ENCODE data around the gene C1orf174. TPM values are rescaled to one million over a fixed set of nuclear protein-coding genes. Genes with fewer than 3 reads are reported as not detected.
A peak's percentile ranks its signal among the peaks of the same experiment; 100 is the strongest.

C1orf174 gene
- total and polyA plus RNA-seq, 2 experiments from 2014 or later = 20.7 to 23.6 TPM

GRCh38 chr1:3943123-3943431 lies 43.0 kb upstream of the C1orf174 start:
- no peak for DNase-seq (ENCODE audit: low spot score)
- Histone ChIP-seq H3K27ac (no peak overlapping the region), H3K36me3 (replicated peaks; ENCODE audit: insufficient read depth, low read depth) (no peaks in the 10 kb centered on the region), H3K27me3 (no peaks in the 10 kb centered on the region), H2AFZ (no peak overlapping the region), H3K4me2 (no peak overlapping the region), H3K79me2 (no peaks in the 10 kb centered on the region), H3K9me2 (replicated peaks; ENCODE audit: insufficient read depth) (no peaks in the 10 kb centered on the region), H3K4me1 (ENCODE audit: insufficient read depth) (no peaks in the 10 kb centered on the region), H3K9me3 (ENCODE audit: low read depth) (no peaks in the 10 kb centered on the region), H3K4me3 (no peak overlapping the region), H4K20me1 (ENCODE audit: insufficient read depth, poor library complexity, severe bottlenecking) (no peaks in the 10 kb centered on the region)
- TF ChIP-seq EZH2phosphoT487 (IDR thresholded peaks at IDR 0.05; ENCODE audit: low read depth, severe bottlenecking, unreplicated experiment) (no peak), CTCF (IDR thresholded peaks at IDR 0.05; ENCODE audit: poor library complexity) (no peak), EZH2 (IDR thresholded peaks at IDR 0.05; ENCODE audit: borderline replicate concordance) (no peak)
- 93% methylated on average over 11 of the region's 11 CpGs for WGBS (ENCODE audit: low lambda C conversion rate, missing lambda C conversion rate)

GRCh38 chr1:3942416-3943122 lies 42.5 kb upstream of the C1orf174 start:
- Histone ChIP-seq H3K4me2 (peak overlapping the region; percentile 8), H3K4me1 (ENCODE audit: insufficient read depth) (no peaks in the 10 kb centered on the region), H4K20me1 (ENCODE audit: insufficient read depth, poor library complexity, severe bottlenecking) (no peaks in the 10 kb centered on the region), H3K9me2 (replicated peaks; ENCODE audit: insufficient read depth) (no peaks in the 10 kb centered on the region), H3K27ac (no peak overlapping the region), H3K9me3 (ENCODE audit: low read depth) (no peaks in the 10 kb centered on the region), H2AFZ (no peak overlapping the region), H3K27me3 (no peaks in the 10 kb centered on the region), H3K4me3 (no peak overlapping the region), H3K36me3 (replicated peaks; ENCODE audit: insufficient read depth, low read depth) (no peaks in the 10 kb centered on the region), H3K79me2 (no peaks in the 10 kb centered on the region)
- TF ChIP-seq EZH2phosphoT487 (IDR thresholded peaks at IDR 0.05; ENCODE audit: low read depth, severe bottlenecking, unreplicated experiment) (no peak), EZH2 (IDR thresholded peaks at IDR 0.05; ENCODE audit: borderline replicate concordance) (no peak), CTCF (IDR thresholded peaks at IDR 0.05; ENCODE audit: poor library complexity) (no peak)
- DNase-seq (ENCODE audit: low spot score) = peak; percentile 28
- WGBS (ENCODE audit: low lambda C conversion rate, missing lambda C conversion rate) = 54% methylated on average over 17 of the region's 17 CpGs

- Histone ChIP-seq H3K9me3 (ENCODE audit: low read depth) (no peaks in the 10 kb centered on the region), H4K20me1 (ENCODE audit: insufficient read depth, poor library complexity, severe bottlenecking) (no peaks in the 10 kb centered on the region), H3K9me2 (replicated peaks; ENCODE audit: insufficient read depth) (no peaks in the 10 kb centered on the region), H3K27ac (no peak overlapping the region), H3K4me1 (ENCODE audit: insufficient read depth) (no peaks in the 10 kb centered on the region), H3K36me3 (replicated peaks; ENCODE audit: insufficient read depth, low read depth) (no peaks in the 10 kb centered on the region), H3K79me2 (no peaks in the 10 kb centered on the region), H2AFZ (no peak overlapping the region), H3K27me3 (no peaks in the 10 kb centered on the region), H3K4me3 (no peak overlapping the region), H3K4me2 (no peak overlapping the region)
- 84% methylated on average over 12 of the region's 12 CpGs for WGBS (ENCODE audit: low lambda C conversion rate, missing lambda C conversion rate)
- TF ChIP-seq CTCF (IDR thresholded peaks at IDR 0.05; ENCODE audit: poor library complexity) (no peak), EZH2 (IDR thresholded peaks at IDR 0.05; ENCODE audit: borderline replicate concordance) (no peak), EZH2phosphoT487 (IDR thresholded peaks at IDR 0.05; ENCODE audit: low read depth, severe bottlenecking, unreplicated experiment) (no peak)
- DNase-seq (ENCODE audit: low spot score) = no peak
These were observed 40.8 kb upstream of the C1orf174 start for GRCh38 chr1:3940754-3941345.

All from hepatocyte (in vitro differentiated cells).